Frontal cortex (tissue), 1 donor: ENCODE results near the gene SNTB2. TPM values are rescaled to one million over a fixed set of nuclear protein-coding genes. Genes with fewer than 3 reads are reported as not detected.

Source experiments
- small RNA-seq: library from RNA; depleted of rRNA; stranded (forward); fragments of <200 nt; gene quantifications from one replicate; pipeline ENCODE3, GENCODE V24; 2014
- total RNA-seq: library from RNA; depleted of rRNA; stranded (reverse); fragments of >200 nt; gene quantifications from one replicate; pipeline ENCODE4 v1.2.3, GENCODE V29; 2014

SNTB2 gene
- total RNA-seq, 1 donor from 2014 or later, result 12.2 TPM

Small RNA genes within 50 kb of the gene (small RNA-seq; reads per million reads assigned to genes)
- gene RF00019, result not detected
- not detected for gene RNU6-22P

Other genes starting within 250 kb of the SNTB2 start
- gene HAS3, start 81.5 kb upstream of the SNTB2 start, total RNA-seq, result 4.9 TPM
- 26.5 TPM for gene CHTF8, start 54.6 kb upstream of the SNTB2 start, total RNA-seq
- 39.1 TPM for gene UTP4, start 54.5 kb upstream of the SNTB2 start, total RNA-seq
- gene VPS4A, start 124.2 kb downstream of the SNTB2 start, total RNA-seq, result 40.8 TPM
- gene PDF, start 143.4 kb downstream of the SNTB2 start, total RNA-seq, result 6.1 TPM
- gene COG8, start 152.4 kb downstream of the SNTB2 start, total RNA-seq, result 41.6 TPM
- gene NIP7, start 152.6 kb downstream of the SNTB2 start, total RNA-seq, result 13.0 TPM
- gene TMED6, start 164.6 kb downstream of the SNTB2 start, total RNA-seq, result not detected
- 110 TPM for gene TERF2, start 198.8 kb downstream of the SNTB2 start, total RNA-seq
- 49.3 TPM for gene CYB5B, start 237.5 kb downstream of the SNTB2 start, total RNA-seq